ENCODE measurements around the gene EXOC3. TPM values are rescaled to one million over a fixed set of nuclear protein-coding genes. Genes with fewer than 3 reads are reported as not detected.

The EXOC3 gene
- polyA plus RNA-seq, 3 donors: 33.2 to 59.7 (median 53.8) TPM

DNA sequence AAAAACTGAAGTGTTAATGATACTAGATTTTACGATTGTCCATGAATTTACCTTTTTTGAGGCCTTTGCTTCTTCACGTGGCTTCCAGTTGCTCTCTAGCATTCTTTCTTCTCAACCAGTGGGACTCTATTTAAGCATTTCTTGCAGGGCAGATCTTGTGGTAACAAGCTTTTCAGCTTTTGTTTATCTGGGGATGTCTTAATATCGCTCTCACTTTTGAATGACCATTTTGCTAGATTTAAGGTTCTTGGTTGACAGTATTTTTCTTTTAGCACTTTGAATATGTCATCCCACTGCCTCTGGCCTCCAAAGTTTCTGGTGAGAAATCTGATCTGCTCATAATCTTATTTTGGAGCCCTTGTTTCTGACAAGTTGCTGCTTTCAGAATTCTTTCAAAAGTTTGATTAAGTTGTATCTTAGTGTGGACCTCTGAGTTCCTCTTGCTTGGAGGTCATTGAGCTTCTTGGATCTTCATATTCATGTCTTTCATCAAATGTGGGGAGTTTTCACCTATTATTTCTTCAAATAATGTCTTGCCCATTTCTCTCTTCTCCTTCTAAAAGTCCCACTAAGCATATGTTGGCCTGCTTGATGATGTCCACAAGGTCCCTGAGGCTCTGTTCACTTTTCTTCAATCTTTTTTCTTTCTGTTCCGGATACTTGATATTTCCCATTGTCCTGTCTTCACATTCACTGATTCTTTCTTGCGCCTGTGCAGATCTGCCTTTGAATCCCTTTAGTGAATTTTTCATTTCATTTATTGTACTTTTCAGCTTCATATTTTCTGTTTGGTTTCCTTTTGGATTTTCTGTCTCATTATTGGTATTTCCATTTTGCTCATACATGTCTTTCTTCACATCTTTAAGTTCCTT is 8.8 kb downstream of the EXOC3 start:
- Histone ChIP-seq H4K20me1 (ENCODE audit: insufficient read depth, low read length) (peaks cover 83% of the 10 kb centered on the region), H2AFZ (ENCODE audit: insufficient read depth, low read depth, low read length, poor library complexity, severe bottlenecking) (no peak overlapping the region), H3K9ac (ENCODE audit: insufficient read depth, low read length, poor library complexity, severe bottlenecking) (no peak overlapping the region), H3K27me3 (ENCODE audit: control insufficient read depth in 2 of 2, insufficient read depth in 2 of 2, low read length in 2 of 2) (no peaks in the 10 kb centered on the region), H3K4me1 (ENCODE audit: control insufficient read depth in 1 of 2, insufficient read depth in 2 of 2, low read length in 2 of 2) (peaks cover 16 to 21% of the 10 kb centered on the region in 2 donors), H3K4me3 (replicated peaks in 1 of 3; ENCODE audit: low read depth in 2 of 3, low read length in 3 of 3) (no peak overlapping the region), H3K36me3 (replicated peaks in 1 of 2; ENCODE audit: control insufficient read depth in 1 of 2, insufficient read depth in 2 of 2, low read length in 2 of 2) (peaks cover 80 to 100% of the 10 kb centered on the region in 2 donors), H3K27ac (ENCODE audit: low read depth in 1 of 2, low read length in 2 of 2) (no peak overlapping the region), H3K4me2 (replicated peaks; ENCODE audit: extremely low read depth, low read length, poor library complexity, severe bottlenecking) (no peak overlapping the region), H3K79me2 (ENCODE audit: insufficient read depth, low read length) (peaks cover 24% of the 10 kb centered on the region), H3K9me3 (replicated peaks in 1 of 2; ENCODE audit: control insufficient read depth in 1 of 2, insufficient read depth in 1 of 2, low read length in 2 of 2) (peaks cover 3 to 18% of the 10 kb centered on the region in 2 donors)
- intact Hi-C loops (cut with micrococcal nuclease): no loop called here
- H3K27ac Mint-ChIP-seq: no peak overlapping the region
- peaks cover 7 to 17% (median 10%) of the 10 kb centered on the region in 7 donors for H3K9me3 Mint-ChIP-seq
- TF ChIP-seq, protein P1, sequence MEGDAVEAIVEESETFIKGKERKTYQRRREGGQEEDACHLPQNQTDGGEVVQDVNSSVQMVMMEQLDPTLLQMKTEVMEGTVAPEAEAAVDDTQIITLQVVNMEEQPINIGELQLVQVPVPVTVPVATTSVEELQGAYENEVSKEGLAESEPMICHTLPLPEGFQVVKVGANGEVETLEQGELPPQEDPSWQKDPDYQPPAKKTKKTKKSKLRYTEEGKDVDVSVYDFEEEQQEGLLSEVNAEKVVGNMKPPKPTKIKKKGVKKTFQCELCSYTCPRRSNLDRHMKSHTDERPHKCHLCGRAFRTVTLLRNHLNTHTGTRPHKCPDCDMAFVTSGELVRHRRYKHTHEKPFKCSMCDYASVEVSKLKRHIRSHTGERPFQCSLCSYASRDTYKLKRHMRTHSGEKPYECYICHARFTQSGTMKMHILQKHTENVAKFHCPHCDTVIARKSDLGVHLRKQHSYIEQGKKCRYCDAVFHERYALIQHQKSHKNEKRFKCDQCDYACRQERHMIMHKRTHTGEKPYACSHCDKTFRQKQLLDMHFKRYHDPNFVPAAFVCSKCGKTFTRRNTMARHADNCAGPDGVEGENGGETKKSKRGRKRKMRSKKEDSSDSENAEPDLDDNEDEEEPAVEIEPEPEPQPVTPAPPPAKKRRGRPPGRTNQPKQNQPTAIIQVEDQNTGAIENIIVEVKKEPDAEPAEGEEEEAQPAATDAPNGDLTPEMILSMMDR (IDR thresholded peaks at IDR 0.05): no peak
- WGBS (ENCODE audit: insufficient coverage): 83% methylated on average over 1 of the region's 5 CpGs
- peaks cover 90 to 100% of the 10 kb centered on the region in 2 donors for H3K36me3 Mint-ChIP-seq
- no peak for DNase-seq
- H3K4me3 Mint-ChIP-seq: no peak overlapping the region
- peaks cover 0 to 1% (median 0%) of the 10 kb centered on the region in 3 donors for H3K27me3 Mint-ChIP-seq (ENCODE audit: low read depth in 3 of 3)
- H3K4me1 Mint-ChIP-seq: peaks cover 19% of the 10 kb centered on the region

DNA sequence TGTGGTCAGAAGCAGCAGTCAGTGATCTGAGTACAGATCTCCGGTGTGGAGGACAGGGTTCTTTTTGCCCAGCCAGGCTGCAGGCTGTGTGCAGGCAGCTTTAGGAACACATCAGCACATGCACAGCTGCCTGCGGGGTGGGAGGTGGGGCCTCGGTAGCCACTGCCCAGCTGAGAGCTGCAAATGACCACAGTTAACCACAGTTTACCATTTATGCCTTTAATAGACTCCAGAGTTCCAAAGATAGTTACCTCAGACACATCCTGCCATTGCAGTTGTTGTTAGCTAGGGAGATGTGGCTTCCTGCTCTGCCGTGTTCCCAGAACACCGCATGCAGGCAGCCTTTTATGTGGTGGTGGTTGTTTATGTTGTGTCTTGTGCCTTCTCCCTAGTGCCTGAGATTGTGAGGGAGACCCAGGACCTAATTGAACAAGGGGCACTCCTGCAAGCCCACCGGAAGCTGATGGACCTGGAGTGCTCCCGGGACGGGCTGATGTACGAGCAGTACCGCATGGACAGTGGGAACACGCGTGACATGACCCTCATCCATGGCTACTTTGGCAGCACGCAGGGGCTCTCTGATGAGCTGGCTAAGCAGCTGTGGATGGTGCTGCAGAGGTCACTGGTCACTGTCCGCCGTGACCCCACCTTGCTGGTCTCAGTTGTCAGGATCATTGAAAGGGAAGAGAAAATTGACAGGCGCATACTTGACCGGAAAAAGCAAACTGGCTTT is 10.2 kb downstream of the EXOC3 start:
- Mint-ChIP-seq H3K9me3 (peaks cover 7 to 17% (median 10%) of the 10 kb centered on the region in 7 donors), H3K27me3 (ENCODE audit: low read depth in 3 of 3) (peaks cover 0 to 1% (median 0%) of the 10 kb centered on the region in 3 donors), H3K36me3 (peaks cover 94 to 100% of the 10 kb centered on the region in 2 donors), H3K4me1 (peaks cover 10% of the 10 kb centered on the region), H3K27ac (peak overlapping the region in 2 of 7 donors; percentile 6 to 41), H3K4me3 (no peak overlapping the region)
- Histone ChIP-seq H3K9ac (ENCODE audit: insufficient read depth, low read length, poor library complexity, severe bottlenecking) (no peak overlapping the region), H3K36me3 (replicated peaks in 1 of 2; ENCODE audit: control insufficient read depth in 1 of 2, insufficient read depth in 2 of 2, low read length in 2 of 2) (peaks cover 88 to 100% of the 10 kb centered on the region in 2 donors), H3K27me3 (ENCODE audit: control insufficient read depth in 2 of 2, insufficient read depth in 2 of 2, low read length in 2 of 2) (no peaks in the 10 kb centered on the region), H3K79me2 (ENCODE audit: insufficient read depth, low read length) (peaks cover 25% of the 10 kb centered on the region), H3K4me3 (replicated peaks in 1 of 3; ENCODE audit: low read depth in 2 of 3, low read length in 3 of 3) (no peak overlapping the region), H3K27ac (ENCODE audit: low read depth in 1 of 2, low read length in 2 of 2) (no peak overlapping the region), H3K4me1 (ENCODE audit: control insufficient read depth in 1 of 2, insufficient read depth in 2 of 2, low read length in 2 of 2) (peaks cover 6 to 7% of the 10 kb centered on the region in 2 donors), H2AFZ (ENCODE audit: insufficient read depth, low read depth, low read length, poor library complexity, severe bottlenecking) (no peak overlapping the region), H3K4me2 (replicated peaks; ENCODE audit: extremely low read depth, low read length, poor library complexity, severe bottlenecking) (no peak overlapping the region), H3K9me3 (replicated peaks in 1 of 2; ENCODE audit: control insufficient read depth in 1 of 2, insufficient read depth in 1 of 2, low read length in 2 of 2) (peaks cover 3 to 18% of the 10 kb centered on the region in 2 donors), H4K20me1 (ENCODE audit: insufficient read depth, low read length) (peaks cover 83% of the 10 kb centered on the region)
- no peak for DNase-seq
- WGBS (ENCODE audit: insufficient coverage): 98% methylated on average over 16 of the region's 17 CpGs
- intact Hi-C loops (cut with micrococcal nuclease): no loop called here
- TF ChIP-seq, protein P1 (IDR thresholded peaks at IDR 0.05): no peak
